ENCODE measurements around the gene SYT1.

DNA sequence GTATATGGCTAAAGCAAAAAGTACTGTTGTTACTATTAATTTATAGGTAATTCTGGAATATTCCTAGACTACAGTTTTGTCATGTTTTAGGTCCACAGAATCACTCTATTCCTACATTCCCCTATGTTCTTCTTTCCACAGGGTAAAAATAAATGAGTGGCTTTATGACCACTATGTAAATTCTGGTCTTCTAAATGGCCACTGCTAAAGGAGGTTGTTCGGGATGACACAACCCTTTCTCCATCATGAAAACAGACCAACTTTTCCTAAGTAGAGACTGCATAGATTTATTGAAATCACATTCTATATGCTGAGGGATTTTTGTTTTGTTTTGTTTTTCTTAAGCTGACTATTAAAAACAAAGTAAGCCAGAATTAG lies 88.0 kb downstream of the SYT1 start:
- TF ChIP-seq, protein P1, sequence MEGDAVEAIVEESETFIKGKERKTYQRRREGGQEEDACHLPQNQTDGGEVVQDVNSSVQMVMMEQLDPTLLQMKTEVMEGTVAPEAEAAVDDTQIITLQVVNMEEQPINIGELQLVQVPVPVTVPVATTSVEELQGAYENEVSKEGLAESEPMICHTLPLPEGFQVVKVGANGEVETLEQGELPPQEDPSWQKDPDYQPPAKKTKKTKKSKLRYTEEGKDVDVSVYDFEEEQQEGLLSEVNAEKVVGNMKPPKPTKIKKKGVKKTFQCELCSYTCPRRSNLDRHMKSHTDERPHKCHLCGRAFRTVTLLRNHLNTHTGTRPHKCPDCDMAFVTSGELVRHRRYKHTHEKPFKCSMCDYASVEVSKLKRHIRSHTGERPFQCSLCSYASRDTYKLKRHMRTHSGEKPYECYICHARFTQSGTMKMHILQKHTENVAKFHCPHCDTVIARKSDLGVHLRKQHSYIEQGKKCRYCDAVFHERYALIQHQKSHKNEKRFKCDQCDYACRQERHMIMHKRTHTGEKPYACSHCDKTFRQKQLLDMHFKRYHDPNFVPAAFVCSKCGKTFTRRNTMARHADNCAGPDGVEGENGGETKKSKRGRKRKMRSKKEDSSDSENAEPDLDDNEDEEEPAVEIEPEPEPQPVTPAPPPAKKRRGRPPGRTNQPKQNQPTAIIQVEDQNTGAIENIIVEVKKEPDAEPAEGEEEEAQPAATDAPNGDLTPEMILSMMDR (IDR thresholded peaks at IDR 0.05) = no peak
- TF ChIP-seq ZFX (IDR thresholded peaks at IDR 0.05; ENCODE audit: borderline replicate concordance) = no peak

All from 22Rv1 (cell line).